Measurements from ENCODE around the gene GPC3.

The GPC3 gene

DNA sequence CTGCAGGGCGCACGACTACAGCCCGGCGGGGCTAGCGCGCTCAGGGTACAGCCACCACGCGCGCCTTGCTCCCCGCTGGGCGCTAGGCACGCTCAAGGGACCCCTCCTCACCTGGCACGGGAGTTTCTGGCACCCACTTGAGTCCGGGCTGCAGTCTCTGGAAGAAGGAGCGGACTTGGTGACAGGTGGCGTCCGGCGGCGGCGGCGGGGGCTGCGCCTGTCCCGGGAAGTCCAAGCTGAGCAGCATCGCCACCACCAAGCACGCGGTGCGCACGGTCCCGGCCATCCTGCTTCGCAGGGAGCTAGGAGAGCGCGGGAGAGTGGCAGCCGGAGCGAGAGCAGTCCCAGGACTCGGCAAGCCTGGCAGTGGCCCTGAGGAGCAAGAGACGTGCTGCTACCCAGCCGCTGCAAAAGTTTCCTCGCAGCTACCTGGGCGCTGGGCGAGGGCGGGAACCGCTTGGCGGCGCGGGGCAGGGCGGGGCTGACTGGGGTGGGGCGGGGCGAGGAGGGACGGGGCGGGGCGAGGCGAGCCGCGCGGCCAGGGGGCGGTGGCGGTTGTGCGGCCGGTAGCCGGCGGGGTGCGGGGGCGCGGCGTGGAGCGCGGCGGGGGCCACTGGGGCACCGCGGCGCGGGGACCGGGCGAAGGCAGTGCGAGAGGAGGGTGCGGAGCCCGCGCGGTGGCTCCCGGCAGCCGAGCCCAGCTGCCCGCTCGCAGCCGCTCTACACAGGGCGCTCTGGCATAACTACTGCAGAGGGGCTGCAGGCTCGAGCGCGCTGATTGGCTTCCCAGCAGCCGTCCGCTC, at the start of gene GPC3:
GPC3 (minus strand) TSS at position 431 of the 803 bp plus-strand sequence.
- H3K4me3 ChIP-seq (ENCODE audit: low read depth, low read length): no peak within 1 kb of the TSS
- TF ChIP-seq, protein P1, sequence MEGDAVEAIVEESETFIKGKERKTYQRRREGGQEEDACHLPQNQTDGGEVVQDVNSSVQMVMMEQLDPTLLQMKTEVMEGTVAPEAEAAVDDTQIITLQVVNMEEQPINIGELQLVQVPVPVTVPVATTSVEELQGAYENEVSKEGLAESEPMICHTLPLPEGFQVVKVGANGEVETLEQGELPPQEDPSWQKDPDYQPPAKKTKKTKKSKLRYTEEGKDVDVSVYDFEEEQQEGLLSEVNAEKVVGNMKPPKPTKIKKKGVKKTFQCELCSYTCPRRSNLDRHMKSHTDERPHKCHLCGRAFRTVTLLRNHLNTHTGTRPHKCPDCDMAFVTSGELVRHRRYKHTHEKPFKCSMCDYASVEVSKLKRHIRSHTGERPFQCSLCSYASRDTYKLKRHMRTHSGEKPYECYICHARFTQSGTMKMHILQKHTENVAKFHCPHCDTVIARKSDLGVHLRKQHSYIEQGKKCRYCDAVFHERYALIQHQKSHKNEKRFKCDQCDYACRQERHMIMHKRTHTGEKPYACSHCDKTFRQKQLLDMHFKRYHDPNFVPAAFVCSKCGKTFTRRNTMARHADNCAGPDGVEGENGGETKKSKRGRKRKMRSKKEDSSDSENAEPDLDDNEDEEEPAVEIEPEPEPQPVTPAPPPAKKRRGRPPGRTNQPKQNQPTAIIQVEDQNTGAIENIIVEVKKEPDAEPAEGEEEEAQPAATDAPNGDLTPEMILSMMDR (IDR thresholded peaks at IDR 0.05; ENCODE audit: low read depth, low read length, missing control alignments): no peak
- no peak for DNase-seq (ENCODE audit: low read depth)

DNA sequence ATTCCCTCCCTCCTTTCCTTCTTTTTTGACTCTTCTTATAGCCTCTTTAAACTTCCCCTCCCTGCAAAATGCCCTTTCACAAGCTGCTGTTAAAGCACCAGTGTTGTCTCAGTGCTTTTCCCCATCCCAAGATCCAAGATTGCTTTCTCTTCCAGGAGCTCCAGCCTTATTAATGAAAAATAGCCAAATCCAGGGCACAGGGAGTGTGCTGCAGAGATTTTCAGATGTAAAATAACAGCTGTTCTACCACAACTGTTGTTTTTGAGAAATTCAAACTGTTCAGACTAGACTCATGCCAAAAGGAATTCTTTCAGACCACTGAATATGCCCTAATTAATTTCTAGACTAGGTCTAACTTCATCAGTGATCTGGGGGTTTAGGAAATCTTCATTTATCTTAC, 47.0 kb upstream of the GPC3 start:
- TF ChIP-seq, protein P1 (IDR thresholded peaks at IDR 0.05; ENCODE audit: low read depth, low read length, missing control alignments): no peak
- no peak for DNase-seq (ENCODE audit: low read depth)
- no peak overlapping the region for H3K4me3 ChIP-seq (ENCODE audit: low read depth, low read length)

DNA sequence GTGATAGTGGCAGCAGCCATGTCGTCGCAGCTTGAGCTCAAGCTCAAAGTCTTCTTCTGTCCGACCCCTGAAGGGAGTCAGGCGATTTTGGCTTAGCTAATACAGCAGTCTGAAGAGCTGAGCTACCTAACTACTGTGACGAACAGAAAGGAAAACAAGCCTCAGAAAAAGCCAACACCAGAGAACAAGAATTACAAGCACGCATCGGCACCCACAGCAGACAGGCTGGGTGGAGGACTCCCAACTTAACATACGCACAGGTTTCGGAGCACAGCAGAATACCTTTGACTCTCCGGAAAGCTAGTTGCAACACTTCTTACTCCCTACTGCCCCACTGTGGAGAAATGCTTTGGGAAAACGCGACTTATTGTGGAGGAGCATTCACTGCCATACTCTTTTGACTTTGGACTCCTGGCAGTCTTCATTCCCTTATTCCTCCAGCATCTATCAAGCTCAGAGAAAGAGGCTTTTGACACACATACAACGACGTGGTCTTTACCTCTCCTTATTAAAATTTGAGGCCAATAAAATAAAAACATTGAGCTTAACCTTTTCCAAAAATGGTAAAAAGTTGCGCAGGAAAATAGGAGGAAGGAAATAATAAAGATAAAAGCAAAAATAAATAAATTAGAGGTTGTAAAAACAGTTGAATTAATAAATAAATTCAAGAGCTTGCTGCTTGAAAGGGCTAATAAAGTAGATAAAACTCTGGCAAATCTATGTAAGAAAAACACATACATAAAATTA, 41.3 kb upstream of the GPC3 start:
- DNase-seq (ENCODE audit: low read depth): peak; percentile 1

DNA sequence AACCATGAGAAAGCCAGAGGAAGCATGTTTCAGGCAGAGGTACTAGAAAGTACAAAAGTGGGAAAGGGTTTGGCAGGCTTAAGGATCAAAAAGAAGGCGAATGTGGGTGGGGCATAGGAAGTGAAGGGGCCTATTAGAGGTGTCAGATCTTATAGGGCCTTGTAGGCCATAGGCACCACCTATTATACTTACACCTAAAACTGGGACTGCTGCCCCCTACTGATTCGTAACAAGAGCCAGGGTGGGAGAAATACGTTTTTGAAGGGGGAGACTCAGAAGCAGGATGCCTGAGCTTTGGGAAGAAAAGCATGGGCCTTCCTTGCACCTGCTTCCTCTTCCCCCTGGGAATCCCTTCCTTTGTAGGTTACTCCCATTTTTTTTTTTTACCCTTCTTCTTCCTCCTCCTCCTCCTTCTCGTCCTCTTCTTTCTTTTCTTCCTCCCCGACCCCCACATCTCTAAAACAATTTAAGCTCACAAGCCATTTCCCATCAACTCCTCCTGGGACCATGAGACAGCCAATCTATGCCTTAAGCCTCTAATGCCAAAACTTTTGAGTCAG, 40.7 kb upstream of the GPC3 start:
- no peak overlapping the region for H3K4me3 ChIP-seq (ENCODE audit: low read depth, low read length)
- TF ChIP-seq, protein P1 (IDR thresholded peaks at IDR 0.05; ENCODE audit: low read depth, low read length, missing control alignments): no peak
- DNase-seq (ENCODE audit: low read depth): no peak

More for the DNA sequence above, 41.3 kb upstream of the GPC3 start:
- H3K4me3 ChIP-seq (ENCODE audit: low read depth, low read length): no peak overlapping the region
- TF ChIP-seq, protein P1 (IDR thresholded peaks at IDR 0.05; ENCODE audit: low read depth, low read length, missing control alignments): peak; percentile 51

DNA sequence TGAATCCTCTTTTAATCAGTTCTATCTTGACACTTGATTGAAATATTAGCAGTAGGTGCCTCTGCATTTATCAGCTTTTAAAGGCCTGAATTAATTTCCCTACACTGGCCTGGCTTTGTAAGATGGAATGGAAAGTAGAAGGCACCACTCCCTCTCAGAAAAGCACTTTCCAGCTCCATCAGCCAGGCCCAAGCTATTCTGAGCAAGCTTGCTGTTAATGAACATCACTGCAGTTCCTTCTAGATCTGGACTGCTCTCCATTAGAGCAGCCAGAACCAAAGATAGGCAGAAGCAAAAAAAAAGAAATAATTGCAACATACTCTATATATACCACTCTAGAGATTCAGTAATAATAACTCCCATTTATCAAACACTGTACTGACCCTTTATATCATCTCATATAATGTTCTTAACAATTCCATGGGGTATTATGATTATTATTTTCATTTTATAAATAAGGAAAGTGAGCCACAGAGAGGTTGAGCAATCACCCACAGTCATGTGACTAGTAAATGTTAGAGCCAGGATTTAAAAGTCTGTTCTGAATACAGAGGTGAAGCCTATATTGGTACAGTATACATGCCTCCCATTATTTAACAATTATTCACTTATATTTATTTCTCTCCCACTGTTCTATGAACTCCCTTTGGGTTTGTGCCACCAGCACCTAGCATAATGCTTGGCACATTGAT, 39.4 kb upstream of the GPC3 start:
- no peak overlapping the region for H3K4me3 ChIP-seq (ENCODE audit: low read depth, low read length)
- TF ChIP-seq, protein P1 (IDR thresholded peaks at IDR 0.05; ENCODE audit: low read depth, low read length, missing control alignments): no peak
- no peak for DNase-seq (ENCODE audit: low read depth)

DNA sequence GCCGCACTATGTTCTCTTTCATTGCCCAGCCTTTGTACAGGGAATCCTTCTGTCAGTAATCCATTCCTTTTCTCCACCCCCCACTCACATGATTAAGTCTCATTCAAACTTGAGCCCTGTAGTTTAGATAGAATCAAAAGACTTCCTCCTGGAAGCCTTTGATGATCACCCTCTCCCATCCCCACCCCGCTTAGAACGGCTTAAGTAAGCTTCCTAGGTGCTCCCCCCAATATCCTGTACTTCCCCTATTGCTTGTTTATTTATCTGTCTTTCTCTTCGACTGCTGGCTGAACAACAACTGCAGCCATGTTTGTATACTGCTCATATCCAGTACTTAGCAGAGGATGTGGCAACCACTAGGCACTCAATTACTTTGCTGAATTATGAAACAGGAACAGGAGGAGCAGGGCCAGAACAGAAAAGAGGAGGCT, 38.5 kb upstream of the GPC3 start:
- TF ChIP-seq, protein P1 (IDR thresholded peaks at IDR 0.05; ENCODE audit: low read depth, low read length, missing control alignments): no peak
- no peak for DNase-seq (ENCODE audit: low read depth)
- no peak overlapping the region for H3K4me3 ChIP-seq (ENCODE audit: low read depth, low read length)
